Large intestine (tissue), 3 donors: Measurements from ENCODE around the gene FIGNL1. TPM values are rescaled to one million over a fixed set of nuclear protein-coding genes. Genes with fewer than 3 reads are reported as not detected.

ENCODE experiments used
- DNase-seq, 2 donors: peaks; one replicate each; pipeline versions ENCODE4 v3.0.0 to v3.0.0-alpha.2; 2013
- H3K27ac ChIP-seq: one replicate; pipeline ENCODE4 v1.5.1; 2013; ENCODE audit warnings: low read length
- H3K27me3 ChIP-seq: 2 replicates; pipeline ENCODE4 v1.6.1; 2013; ENCODE audit warnings: low read length; ENCODE audit not compliant: control insufficient read depth, insufficient read depth
- H3K36me3 ChIP-seq: 2 replicates; pipeline ENCODE4 v1.6.1; 2013; ENCODE audit warnings: low read length; ENCODE audit not compliant: control insufficient read depth, insufficient read depth
- H3K4me1 ChIP-seq: one replicate; pipeline ENCODE4 v1.6.1; 2013; ENCODE audit warnings: low read length; ENCODE audit not compliant: control insufficient read depth, insufficient read depth
- H3K4me3 ChIP-seq: one replicate; pipeline ENCODE4 v1.5.1; 2013; ENCODE audit warnings: low read length
- H3K9me3 ChIP-seq: one replicate; pipeline ENCODE4 v1.6.1; 2013; ENCODE audit warnings: mild to moderate bottlenecking, low read depth, low read length, moderate library complexity; ENCODE audit not compliant: control insufficient read depth
- WGBS: methylation state at CpG from one replicate; pipeline ENCODE4 v1.1.5; 2013; ENCODE audit warnings: low lambda C conversion rate; ENCODE audit not compliant: insufficient coverage; 5-methylcytosine and 5-hydroxymethylcytosine counted together
- polyA plus RNA-seq: library from polyadenylated mRNA; unstranded; fragments of 120-200 nt; gene quantifications from one replicate; pipeline ENCODE4 v1.2.1, GENCODE V29; 2013

The FIGNL1 gene
- polyA plus RNA-seq, 1 donor = 23.2 TPM

DNA sequence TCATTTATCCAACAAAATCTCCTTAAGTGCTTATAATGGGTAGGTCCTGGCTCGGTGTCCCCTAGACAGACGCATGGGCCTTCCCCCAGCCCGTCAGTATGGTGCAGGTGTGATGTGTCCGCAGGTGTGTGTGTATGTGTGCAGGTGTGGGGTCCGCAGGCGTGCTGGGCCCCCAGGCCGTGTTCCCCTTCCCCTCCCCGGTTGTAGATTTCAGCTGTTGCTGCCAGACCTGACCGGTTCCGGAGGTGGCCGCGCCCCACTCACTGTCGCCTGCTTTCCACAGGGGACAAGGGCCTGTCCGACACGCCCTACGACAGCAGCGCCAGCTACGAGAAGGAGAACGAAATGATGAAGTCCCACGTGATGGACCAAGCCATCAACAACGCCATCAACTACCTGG is 50.5 kb downstream of the FIGNL1 start:
- no peak for DNase-seq
- H3K27ac ChIP-seq = no peak overlapping the region
- WGBS = no CpG with 5 or more reads among the region's 21 CpGs
- no peaks in the 10 kb centered on the region for H3K36me3 ChIP-seq
- no peak overlapping the region for H3K4me3 ChIP-seq
- no peaks in the 10 kb centered on the region for H3K4me1 ChIP-seq
- H3K9me3 ChIP-seq = peaks cover 7% of the 10 kb centered on the region
- H3K27me3 ChIP-seq = peaks cover 53% of the 10 kb centered on the region

DNA sequence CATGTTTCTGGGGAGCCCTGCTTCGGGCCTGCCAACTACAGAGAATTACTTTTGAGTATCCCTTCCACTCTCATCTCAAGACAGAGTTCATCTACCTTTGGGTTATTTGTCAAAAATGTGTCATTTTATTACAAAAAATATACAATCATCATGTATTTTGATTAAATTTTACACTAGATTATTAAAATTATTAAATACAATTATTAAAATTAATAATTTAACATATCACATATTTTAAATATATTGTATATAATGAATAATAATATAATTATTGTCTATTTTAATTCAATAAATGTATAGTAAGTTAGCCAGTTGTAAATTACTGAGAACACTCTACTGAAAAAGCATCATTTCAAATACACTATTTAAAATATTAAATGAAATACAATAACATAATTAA is 50.9 kb downstream of the FIGNL1 start:
- Histone ChIP-seq H3K4me3 (no peak overlapping the region), H3K27ac (no peak overlapping the region), H3K36me3 (no peaks in the 10 kb centered on the region), H3K9me3 (peaks cover 7% of the 10 kb centered on the region), H3K4me1 (no peaks in the 10 kb centered on the region), H3K27me3 (peaks cover 53% of the 10 kb centered on the region)
- DNase-seq = no peak
- no CpG with 5 or more reads among the region's 1 CpG for WGBS

- Histone ChIP-seq H3K27ac (no peak overlapping the region), H3K36me3 (no peaks in the 10 kb centered on the region), H3K4me1 (no peaks in the 10 kb centered on the region), H3K9me3 (peaks cover 7% of the 10 kb centered on the region), H3K27me3 (peaks cover 54% of the 10 kb centered on the region), H3K4me3 (no peak overlapping the region)
- no peak for DNase-seq
- WGBS = 80% methylated on average over 1 of the region's 1 CpG
These were observed 52.2 kb downstream of the FIGNL1 start for GRCh38 chr7:50397971-50398324.

DNA sequence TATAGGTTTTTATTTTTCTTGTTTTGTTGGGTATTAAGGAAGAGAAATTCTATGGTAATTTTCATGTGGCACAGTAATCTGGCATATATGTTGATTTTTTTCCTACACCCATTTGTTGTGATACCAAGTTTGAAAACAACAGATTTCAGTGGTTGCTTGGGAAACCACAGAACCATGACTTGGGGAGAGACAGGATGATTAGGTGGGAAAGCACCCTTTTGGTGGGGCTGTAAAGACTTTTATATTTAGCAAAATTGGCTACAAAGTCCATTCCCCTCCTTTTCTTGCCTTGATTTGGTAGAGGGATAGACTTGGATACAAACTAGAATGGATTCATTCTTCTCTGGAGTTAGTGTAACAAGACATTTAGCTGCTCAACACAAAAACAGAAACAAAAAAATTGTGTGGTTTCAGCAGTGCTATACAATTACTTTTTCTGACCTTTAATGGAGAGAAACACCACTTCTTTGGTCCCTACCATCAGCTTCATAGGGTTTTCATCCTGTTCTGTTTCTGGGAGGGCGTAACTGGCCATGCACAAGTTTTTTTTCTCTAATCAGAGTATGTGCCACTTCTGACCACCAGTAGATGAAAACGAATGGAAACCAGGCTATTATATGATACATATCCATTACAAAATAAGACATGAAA is 52.7 kb downstream of the FIGNL1 start:
- Histone ChIP-seq H3K4me3 (no peak overlapping the region), H3K36me3 (no peaks in the 10 kb centered on the region), H3K9me3 (peaks cover 7% of the 10 kb centered on the region), H3K27me3 (peaks cover 51% of the 10 kb centered on the region), H3K4me1 (no peaks in the 10 kb centered on the region), H3K27ac (no peak overlapping the region)
- no peak for DNase-seq
- 83% methylated on average over 1 of the region's 2 CpGs for WGBS

- H3K4me3 ChIP-seq = no peak overlapping the region
- no peaks in the 10 kb centered on the region for H3K4me1 ChIP-seq
- peaks cover 7% of the 10 kb centered on the region for H3K9me3 ChIP-seq
- no CpG with 5 or more reads among the region's 2 CpGs for WGBS
- DNase-seq = no peak
- H3K27ac ChIP-seq = no peak overlapping the region
- no peaks in the 10 kb centered on the region for H3K36me3 ChIP-seq
- H3K27me3 ChIP-seq = peaks cover 46% of the 10 kb centered on the region
These were observed 53.3 kb downstream of the FIGNL1 start for GRCh38 chr7:50396856-50397255.

DNA sequence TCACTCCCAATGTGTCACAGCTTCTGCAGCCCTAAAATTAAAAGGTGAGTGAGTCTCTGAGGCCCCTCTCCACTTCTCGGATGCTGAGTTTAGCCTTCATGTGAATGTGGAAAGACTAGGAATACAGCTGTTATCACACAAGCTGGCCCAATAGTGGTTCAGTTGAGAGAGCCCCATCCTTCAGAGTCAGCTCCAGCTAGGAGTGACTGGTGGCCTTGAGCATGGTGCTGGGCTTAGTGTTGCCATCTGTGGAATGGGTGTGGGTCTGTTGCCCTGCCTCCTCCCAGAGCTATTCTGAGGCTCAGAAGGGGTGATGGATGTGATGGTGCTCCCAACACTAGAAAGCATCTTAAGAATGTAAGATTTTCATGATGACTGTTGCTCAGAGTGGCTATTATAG is 55.8 kb downstream of the FIGNL1 start:
- Histone ChIP-seq H3K27ac (no peak overlapping the region), H3K9me3 (no peaks in the 10 kb centered on the region), H3K36me3 (no peaks in the 10 kb centered on the region), H3K27me3 (peaks cover 23% of the 10 kb centered on the region), H3K4me1 (no peaks in the 10 kb centered on the region), H3K4me3 (no peak overlapping the region)
- no peak for DNase-seq
- WGBS = no CpG with 5 or more reads among the region's 1 CpG

Other genes with a start within 250 kb of the FIGNL1 start
- 4.5 TPM for gene IKZF1, start 145.6 kb downstream of the FIGNL1 start, polyA plus RNA-seq
- 213 TPM for gene DDC, start 115.1 kb upstream of the FIGNL1 start, polyA plus RNA-seq